ENCODE measurements around the gene MED13. TPM values are rescaled to one million over a fixed set of nuclear protein-coding genes. Genes with fewer than 3 reads are reported as not detected.

Gene MED13
- total and polyA plus RNA-seq, 4 donors = 6.6 to 64.0 (median 26.0) TPM

GRCh38 chr17:61943117-61943516, 122.0 kb downstream of the MED13 start:
- no peak overlapping the region for H3K4me3 ChIP-seq (ENCODE audit: low read depth in 1 of 3, low read length in 3 of 3)
- WGBS = 97% methylated on average over 1 of the region's 1 CpG
- no peak overlapping the region for H3K9ac ChIP-seq (ENCODE audit: low read depth in 1 of 2, low read length in 2 of 2)
- no peaks in the 10 kb centered on the region for H3K27me3 ChIP-seq (ENCODE audit: control insufficient read depth in 4 of 4, insufficient read depth in 4 of 4, low read length in 3 of 4)
- peaks cover 0 to 26% (median 20%) of the 10 kb centered on the region in 4 donors for H3K4me1 ChIP-seq (ENCODE audit: control insufficient read depth in 4 of 4, insufficient read depth in 4 of 4, low read length in 3 of 4)
- DNase-seq (ENCODE audit: low spot score) = no peak
- H3K9me3 ChIP-seq (ENCODE audit: control insufficient read depth in 4 of 4, low read length in 3 of 4) = no peaks in the 10 kb centered on the region
- TF ChIP-seq EGR1 (IDR thresholded peaks at IDR 0.05; ENCODE audit: low read depth in 2 of 2) = no peak
- TF ChIP-seq CTCF (IDR thresholded peaks at IDR 0.05; ENCODE audit: low read depth, low read length, missing input control) = no peak
- no peak for TF ChIP-seq GABPA (IDR thresholded peaks at IDR 0.05 in 1 of 2, conservative IDR thresholded peaks at IDR 0.05 in 1 of 2)
- no peak for TF ChIP-seq ZBTB33 (IDR thresholded peaks at IDR 0.05)
- TF ChIP-seq RAD21 (IDR thresholded peaks at IDR 0.05) = no peak
- no peak for TF ChIP-seq NR2F2 (IDR thresholded peaks at IDR 0.05)
- TF ChIP-seq, protein P1, sequence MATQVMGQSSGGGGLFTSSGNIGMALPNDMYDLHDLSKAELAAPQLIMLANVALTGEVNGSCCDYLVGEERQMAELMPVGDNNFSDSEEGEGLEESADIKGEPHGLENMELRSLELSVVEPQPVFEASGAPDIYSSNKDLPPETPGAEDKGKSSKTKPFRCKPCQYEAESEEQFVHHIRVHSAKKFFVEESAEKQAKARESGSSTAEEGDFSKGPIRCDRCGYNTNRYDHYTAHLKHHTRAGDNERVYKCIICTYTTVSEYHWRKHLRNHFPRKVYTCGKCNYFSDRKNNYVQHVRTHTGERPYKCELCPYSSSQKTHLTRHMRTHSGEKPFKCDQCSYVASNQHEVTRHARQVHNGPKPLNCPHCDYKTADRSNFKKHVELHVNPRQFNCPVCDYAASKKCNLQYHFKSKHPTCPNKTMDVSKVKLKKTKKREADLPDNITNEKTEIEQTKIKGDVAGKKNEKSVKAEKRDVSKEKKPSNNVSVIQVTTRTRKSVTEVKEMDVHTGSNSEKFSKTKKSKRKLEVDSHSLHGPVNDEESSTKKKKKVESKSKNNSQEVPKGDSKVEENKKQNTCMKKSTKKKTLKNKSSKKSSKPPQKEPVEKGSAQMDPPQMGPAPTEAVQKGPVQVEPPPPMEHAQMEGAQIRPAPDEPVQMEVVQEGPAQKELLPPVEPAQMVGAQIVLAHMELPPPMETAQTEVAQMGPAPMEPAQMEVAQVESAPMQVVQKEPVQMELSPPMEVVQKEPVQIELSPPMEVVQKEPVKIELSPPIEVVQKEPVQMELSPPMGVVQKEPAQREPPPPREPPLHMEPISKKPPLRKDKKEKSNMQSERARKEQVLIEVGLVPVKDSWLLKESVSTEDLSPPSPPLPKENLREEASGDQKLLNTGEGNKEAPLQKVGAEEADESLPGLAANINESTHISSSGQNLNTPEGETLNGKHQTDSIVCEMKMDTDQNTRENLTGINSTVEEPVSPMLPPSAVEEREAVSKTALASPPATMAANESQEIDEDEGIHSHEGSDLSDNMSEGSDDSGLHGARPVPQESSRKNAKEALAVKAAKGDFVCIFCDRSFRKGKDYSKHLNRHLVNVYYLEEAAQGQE (IDR thresholded peaks at IDR 0.05) = no peak
- no peak for TF ChIP-seq FOXA1 (IDR thresholded peaks at IDR 0.05)
- no peak for TF ChIP-seq YY1 (IDR thresholded peaks at IDR 0.05)
- H3K36me3 ChIP-seq (ENCODE audit: control insufficient read depth in 4 of 4, insufficient read depth in 3 of 4, low read depth in 1 of 4, low read length in 3 of 4) = peaks cover 0 to 31% (median 16%) of the 10 kb centered on the region in 4 donors
- H3K27ac ChIP-seq (ENCODE audit: low read depth in 1 of 2, low read length in 2 of 2) = no peak overlapping the region

DNA sequence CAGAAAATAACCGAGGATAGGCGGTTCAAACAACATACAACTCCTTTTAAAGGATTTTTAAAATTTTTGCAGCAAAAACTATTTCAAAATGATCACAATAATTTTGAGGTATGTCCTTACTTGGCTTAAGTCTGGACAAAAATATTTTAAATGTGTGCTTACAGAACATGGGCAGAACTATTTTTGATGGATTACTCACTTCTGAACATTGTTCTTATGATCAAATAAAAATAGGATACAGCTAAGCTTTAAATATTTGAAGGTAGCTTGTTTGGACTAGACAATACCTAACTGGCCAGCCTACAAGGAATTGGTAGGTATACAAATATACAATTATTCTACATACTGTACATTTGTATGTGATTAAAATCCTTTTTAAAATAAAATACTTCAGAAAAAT, 123.0 kb downstream of the MED13 start:
- Histone ChIP-seq H3K4me3 (ENCODE audit: low read depth in 1 of 3, low read length in 3 of 3) (no peak overlapping the region), H3K9me3 (ENCODE audit: control insufficient read depth in 4 of 4, low read length in 3 of 4) (no peaks in the 10 kb centered on the region), H3K36me3 (ENCODE audit: control insufficient read depth in 4 of 4, insufficient read depth in 3 of 4, low read depth in 1 of 4, low read length in 3 of 4) (peaks cover 0 to 26% (median 8%) of the 10 kb centered on the region in 4 donors), H3K9ac (ENCODE audit: low read depth in 1 of 2, low read length in 2 of 2) (no peak overlapping the region), H3K27me3 (ENCODE audit: control insufficient read depth in 4 of 4, insufficient read depth in 4 of 4, low read length in 3 of 4) (no peaks in the 10 kb centered on the region), H3K4me1 (ENCODE audit: control insufficient read depth in 4 of 4, insufficient read depth in 4 of 4, low read length in 3 of 4) (peaks cover 0 to 21% (median 20%) of the 10 kb centered on the region in 4 donors), H3K27ac (ENCODE audit: low read depth in 1 of 2, low read length in 2 of 2) (no peak overlapping the region)
- DNase-seq (ENCODE audit: low spot score) = no peak
- WGBS = 97% methylated on average over 2 of the region's 2 CpGs
- TF ChIP-seq YY1 (IDR thresholded peaks at IDR 0.05) (no peak), FOXA2 (IDR thresholded peaks at IDR 0.05) (no peak), JUND (IDR thresholded peaks at IDR 0.05) (no peak), EGR1 (IDR thresholded peaks at IDR 0.05; ENCODE audit: low read depth in 2 of 2) (no peak), TAF1 (conservative IDR thresholded peaks at IDR 0.05) (no peak), RAD21 (IDR thresholded peaks at IDR 0.05) (no peak), ZBTB33 (IDR thresholded peaks at IDR 0.05) (no peak), HNF4A (conservative IDR thresholded peaks at IDR 0.05) (no peak), SP1 (IDR thresholded peaks at IDR 0.05) (no peak), FOXA1 (IDR thresholded peaks at IDR 0.05) (no peak)
- TF ChIP-seq, protein P1 (IDR thresholded peaks at IDR 0.05) = no peak
- TF ChIP-seq, protein P2, sequence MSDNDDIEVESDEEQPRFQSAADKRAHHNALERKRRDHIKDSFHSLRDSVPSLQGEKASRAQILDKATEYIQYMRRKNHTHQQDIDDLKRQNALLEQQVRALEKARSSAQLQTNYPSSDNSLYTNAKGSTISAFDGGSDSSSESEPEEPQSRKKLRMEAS (IDR thresholded peaks at IDR 0.05) = no peak
- TF ChIP-seq, protein P3, sequence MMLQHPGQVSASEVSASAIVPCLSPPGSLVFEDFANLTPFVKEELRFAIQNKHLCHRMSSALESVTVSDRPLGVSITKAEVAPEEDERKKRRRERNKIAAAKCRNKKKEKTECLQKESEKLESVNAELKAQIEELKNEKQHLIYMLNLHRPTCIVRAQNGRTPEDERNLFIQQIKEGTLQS (IDR thresholded peaks at IDR 0.05) = no peak

Data from liver (tissue), 9 donors.